Motor neuron (in vitro differentiated cells): ENCODE data around the gene RNU5B-1. TPM values are rescaled to one million over a fixed set of nuclear protein-coding genes. Genes with fewer than 3 reads are reported as not detected.
"Not testable (repeated sequence)": the region's sequence is repeated elsewhere in the genome, so short reads cannot be mapped to it uniquely, and the experiment has no call there.

Experiments used
- ATAC-seq, 8 experiments: fragments of 200-7000 bp; cut with Tn5 transposase; replicated peaks in 6 of 8; 2 replicates each; pipeline ENCODE4 v1.8.0; 2021; ENCODE audit warnings: mild to moderate bottlenecking in 8 of 8, moderate library complexity in 8 of 8
- H3K27ac ChIP-seq, 2 donors: fragments of 250-450 bp; sonication (Bioruptor Pico); 2 replicates each; pipeline ENCODE4 v1.9.0; 2021; ENCODE audit warnings: antibody characterized with exemption in 2 of 2, mild to moderate bottlenecking in 2 of 2, moderate library complexity in 1 of 2
- H3K4me1 ChIP-seq, 2 donors: fragments of 250-450 bp; sonication (Bioruptor Pico); replicated peaks in 1 of 2; 2 replicates each; pipeline ENCODE4 v1.6.1; 2021; ENCODE audit warnings: antibody characterized with exemption in 2 of 2, mild to moderate bottlenecking in 2 of 2, moderate library complexity in 1 of 2
- H3K4me3 ChIP-seq, 5 donors: fragments of 250-450 bp; sonication (Bioruptor Pico); 2 replicates each; pipeline ENCODE4 v1.9.0; 2021; ENCODE audit warnings: antibody characterized with exemption in 5 of 5, mild to moderate bottlenecking in 5 of 5, moderate library complexity in 4 of 5
- WGBS, 10 experiments: fragments of 450-650 bp; shearing (Covaris generic); methylation state at CpG; one replicate each; pipeline ENCODE4 v1.0.0; 2022; 5-methylcytosine and 5-hydroxymethylcytosine counted together
- in situ Hi-C, 9 experiments: fragments of 400-800 bp; cut with MboI; loops; one replicate each; pipeline ENCODE4 v1.15.0; 2021; ENCODE audit warnings: low sequenced_read_pairs in 9 of 9, low pct_unique_long_range_greater_than_20kb in 2 of 9; ENCODE audit not compliant: unreplicated experiment in 9 of 9
- total RNA-seq, 8 experiments: library from RNA; unstranded; fragments of 300-600 nt; gene quantifications; 2 replicates each; pipeline versions ENCODE4 v1.2.3 to v1.2.4, GENCODE V29; 2022

RNU5B-1 gene
- total RNA-seq, 8 experiments from 2014 or later = under 0.01 TPM

DNA sequence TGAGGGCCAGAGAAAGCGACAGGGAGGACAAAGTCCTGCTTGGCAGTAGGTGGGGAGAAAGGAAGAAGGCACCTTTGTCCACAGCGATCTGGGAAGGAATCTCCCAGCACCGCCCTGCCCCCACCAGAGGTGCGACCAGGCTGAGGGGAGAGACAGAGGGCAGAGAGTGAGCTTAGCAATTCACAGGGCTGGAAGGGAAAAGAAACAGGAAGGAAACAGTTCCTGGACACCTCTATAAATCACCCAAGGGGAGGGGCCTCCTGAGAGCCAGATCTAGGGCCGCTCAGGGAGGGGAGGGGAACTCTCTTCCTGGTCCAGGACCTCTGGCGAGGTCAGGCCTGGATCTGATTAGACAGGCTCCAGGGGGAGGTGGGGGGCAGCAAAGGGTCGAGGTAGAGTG is 35.4 kb downstream of the RNU5B-1 start:
- in situ Hi-C loops = no loop called here
- peak overlapping the region; percentile 44 to 92 for H3K27ac ChIP-seq
- no peak overlapping the region for H3K4me3 ChIP-seq
- peak in 5 of 8 experiments; percentile 25 to 35 (median 26) for ATAC-seq
- H3K4me1 ChIP-seq = peaks cover 80 to 84% of the 10 kb centered on the region in 2 donors
- WGBS, 10 experiments = 22 to 80% (median 62%) methylated on average over 1 to 3 of the region's 7 CpGs; no CpG with 5 or more reads in 7 of the 10 experiments

DNA sequence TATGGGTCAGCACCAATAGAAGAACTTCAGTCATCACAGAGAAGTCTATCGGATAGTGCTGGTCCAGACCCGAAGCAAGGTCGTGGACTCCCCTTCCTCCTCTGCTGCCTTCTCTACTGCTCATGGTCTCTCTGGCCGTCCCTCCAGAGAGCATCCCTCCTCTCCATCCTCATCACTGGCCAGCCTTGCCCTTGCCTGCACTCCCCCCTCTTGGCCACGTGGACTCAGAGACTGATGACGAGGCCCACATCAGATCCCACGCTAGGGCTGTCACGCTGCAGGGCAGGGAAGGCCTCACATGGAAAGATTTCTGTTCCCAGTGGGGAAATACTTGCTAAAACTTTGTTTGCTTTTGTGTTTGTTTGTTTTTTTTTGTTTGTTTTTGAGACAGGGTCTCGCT is 38.0 kb downstream of the RNU5B-1 start:
- 80 to 100% (median 88%) methylated on average over 1 to 7 of the region's 9 CpGs; no CpG with 5 or more reads in 3 of the 10 experiments for WGBS, 10 experiments
- Histone ChIP-seq H3K27ac (no peak overlapping the region), H3K4me3 (no peak overlapping the region), H3K4me1 (peaks cover 66% of the 10 kb centered on the region in 2 donors)
- in situ Hi-C loops = no loop called here
- ATAC-seq = no peak

DNA sequence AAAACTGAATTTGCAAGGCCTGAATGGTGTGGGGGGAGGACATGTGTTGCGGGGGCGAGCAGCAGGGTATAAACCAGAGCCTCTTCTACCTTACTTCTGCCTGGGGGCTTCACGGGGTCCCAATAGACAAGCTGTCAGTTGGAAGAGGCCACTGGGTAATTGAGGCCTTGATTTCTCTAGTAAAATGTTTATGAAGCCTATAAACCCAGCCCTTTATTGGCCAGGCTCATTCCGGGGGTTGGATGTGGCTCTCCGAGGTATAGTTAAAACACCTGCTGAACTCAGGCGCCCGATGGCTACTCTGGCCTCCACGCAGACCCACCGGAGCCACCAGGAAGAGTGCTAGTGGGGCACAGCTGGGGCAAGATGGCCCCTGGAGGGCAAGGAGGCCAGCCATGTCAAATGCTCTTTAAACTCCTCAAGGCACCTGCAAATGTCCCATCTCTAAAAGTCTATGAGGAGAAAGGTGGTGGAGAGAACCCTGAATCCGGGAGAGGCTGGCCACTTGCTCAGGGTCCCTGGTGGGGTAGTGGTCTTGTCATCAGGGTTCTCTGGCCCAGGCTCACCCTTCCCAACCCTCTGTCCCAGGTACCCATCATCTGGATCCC is 39.0 kb downstream of the RNU5B-1 start:
- in situ Hi-C loops = no loop called here
- ATAC-seq = no peak
- 0 to 95% (median 84%) methylated on average over 1 to 8 of the region's 10 CpGs; no CpG with 5 or more reads in 3 of the 10 experiments for WGBS, 10 experiments

DNA sequence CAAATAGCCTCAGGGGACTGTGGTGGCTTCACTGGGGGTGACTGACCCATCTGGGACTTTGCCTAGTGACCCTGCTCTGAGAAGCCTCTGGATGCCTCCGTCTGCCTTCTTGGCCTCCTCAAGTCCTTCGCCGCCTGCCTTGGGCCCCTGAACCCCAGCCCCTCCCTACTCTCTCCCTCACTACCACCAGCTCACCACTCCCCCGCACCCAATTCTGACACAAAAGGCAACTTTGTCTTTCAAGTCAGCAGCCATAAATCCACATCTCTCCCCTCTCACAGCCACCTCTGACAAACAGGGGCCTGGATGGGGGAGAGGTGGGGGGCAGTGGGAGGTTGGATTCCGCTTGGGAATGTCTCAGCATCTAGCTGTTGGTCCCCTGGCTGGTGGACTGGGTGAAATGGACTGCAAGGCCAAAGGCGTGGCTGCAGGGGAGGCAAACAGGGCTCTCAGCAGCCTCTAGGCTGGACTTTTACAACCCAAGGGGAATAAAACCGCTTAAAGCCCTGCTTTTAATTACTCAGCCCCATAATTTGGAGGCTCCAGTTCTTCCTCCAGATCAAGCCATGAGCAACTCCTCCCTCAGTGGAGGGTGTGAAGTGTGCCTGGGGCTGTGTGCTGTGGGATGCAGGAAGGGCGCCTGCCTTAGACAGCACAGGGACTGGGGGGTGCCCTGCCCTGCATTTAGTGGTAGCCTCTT is 39.9 kb downstream of the RNU5B-1 start:
- in situ Hi-C loops = no loop called here
- ATAC-seq = peak; percentile 31 to 83 (median 42)
- 20% methylated on average over 1 of the region's 8 CpGs; no CpG with 5 or more reads in 9 of the 10 experiments for WGBS, 10 experiments
- Histone ChIP-seq H3K27ac (peak overlapping the region; percentile 7 to 17), H3K4me3 (no peak overlapping the region), H3K4me1 (peaks cover 47 to 53% of the 10 kb centered on the region in 2 donors)

More for the DNA sequence above, 39.0 kb downstream of the RNU5B-1 start:
- H3K4me1 ChIP-seq = peaks cover 56 to 62% of the 10 kb centered on the region in 2 donors
- H3K4me3 ChIP-seq = no peak overlapping the region
- H3K27ac ChIP-seq = peak overlapping the region in 1 of 2 donors; percentile 7

DNA sequence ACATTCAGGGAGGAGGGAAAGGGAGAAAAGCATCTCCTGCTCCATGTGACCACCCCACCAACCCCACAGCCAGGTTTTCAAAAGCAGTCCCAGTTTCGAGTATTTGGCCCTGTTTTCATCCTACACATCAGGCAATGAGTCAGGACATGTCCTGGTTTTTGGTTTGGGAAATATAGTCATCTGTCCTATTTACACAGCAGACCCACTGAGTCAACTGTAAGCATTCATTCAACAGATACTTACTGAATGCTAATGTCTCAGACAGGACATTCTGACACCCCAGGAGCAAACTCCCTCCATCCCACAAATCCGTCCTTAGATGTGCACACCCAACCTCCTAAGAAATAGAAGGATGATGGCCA is 40.4 kb downstream of the RNU5B-1 start:
- peak in 1 of 8 experiments; percentile 19 for ATAC-seq
- in situ Hi-C loops = no loop called here

DNA sequence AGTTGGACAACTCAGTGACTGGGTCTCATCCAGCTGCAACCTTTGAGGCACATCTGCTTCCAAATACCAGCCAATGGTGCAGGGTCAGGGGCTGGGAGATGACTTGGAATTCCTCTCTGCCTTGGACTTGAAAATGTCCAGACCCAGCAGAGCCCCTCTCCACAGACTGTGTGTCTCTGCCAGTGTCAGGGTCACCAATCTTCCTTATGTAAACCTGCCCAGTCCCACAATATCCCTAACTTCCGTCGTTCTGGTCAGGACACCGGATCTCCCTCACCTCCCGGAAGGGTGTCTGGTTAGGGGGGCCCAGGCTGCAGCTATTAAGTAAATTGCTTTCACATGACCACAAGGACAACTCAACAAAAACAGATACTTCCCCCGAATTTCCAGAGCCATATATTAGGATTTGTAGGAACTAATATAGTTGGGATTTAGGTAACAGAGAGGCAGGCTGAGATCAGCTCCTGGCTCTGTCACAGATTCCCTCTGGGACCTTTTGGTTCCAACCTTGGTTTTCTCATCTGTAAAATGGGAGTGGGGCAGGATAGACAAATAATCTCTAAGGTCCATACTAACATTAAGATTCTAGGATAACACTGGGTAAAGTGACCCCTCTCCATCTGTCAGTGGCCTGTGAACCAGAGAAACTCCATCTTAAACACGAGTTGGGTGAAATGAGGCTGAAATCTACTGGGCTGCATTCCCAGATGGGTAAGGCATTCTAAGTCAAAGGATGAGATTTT is 42.5 kb downstream of the RNU5B-1 start:
- Histone ChIP-seq H3K4me1 (peaks cover 31 to 38% of the 10 kb centered on the region in 2 donors), H3K4me3 (no peak overlapping the region), H3K27ac (no peak overlapping the region)
- ATAC-seq = no peak
- in situ Hi-C loops = no loop called here
- 47 to 100% (median 87%) methylated on average over 1 to 5 of the region's 6 CpGs; no CpG with 5 or more reads in 4 of the 10 experiments for WGBS, 10 experiments

More for the DNA sequence above, 40.4 kb downstream of the RNU5B-1 start:
- H3K4me3 ChIP-seq = no peak overlapping the region
- H3K4me1 ChIP-seq = peaks cover 42 to 48% of the 10 kb centered on the region in 2 donors
- WGBS, 10 experiments = 20 to 83% (median 80%) methylated on average over 1 of the region's 2 CpGs; no CpG with 5 or more reads in 7 of the 10 experiments
- peak overlapping the region; percentile 7 to 17 for H3K27ac ChIP-seq

DNA sequence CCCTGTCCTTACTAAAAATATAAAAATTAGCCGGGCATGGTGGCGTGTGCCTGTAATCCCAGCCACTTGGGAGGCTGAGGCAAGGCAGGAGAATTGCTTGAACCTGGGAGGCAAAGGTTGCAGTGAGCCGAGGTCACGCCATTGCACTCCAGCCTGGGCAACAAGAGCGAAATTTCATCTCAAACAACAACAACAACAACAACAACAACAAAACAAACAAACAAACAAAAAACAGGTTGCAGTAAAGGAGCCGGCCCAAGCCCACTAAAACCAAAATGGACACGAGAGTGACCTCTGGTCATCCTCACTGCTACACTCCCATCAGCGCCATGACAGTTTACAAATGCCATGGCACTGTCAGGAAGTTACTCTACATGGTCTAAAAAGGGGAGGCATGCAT is 43.3 kb downstream of the RNU5B-1 start:
- peaks cover 31 to 35% of the 10 kb centered on the region in 2 donors for H3K4me1 ChIP-seq
- in situ Hi-C loops, ATAC-seq, H3K27ac ChIP-seq, H3K4me3 ChIP-seq: not testable (repeated sequence)
- 68 to 100% (median 93%) methylated on average over 1 to 8 of the region's 8 CpGs; no CpG with 5 or more reads in 4 of the 10 experiments for WGBS, 10 experiments

DNA sequence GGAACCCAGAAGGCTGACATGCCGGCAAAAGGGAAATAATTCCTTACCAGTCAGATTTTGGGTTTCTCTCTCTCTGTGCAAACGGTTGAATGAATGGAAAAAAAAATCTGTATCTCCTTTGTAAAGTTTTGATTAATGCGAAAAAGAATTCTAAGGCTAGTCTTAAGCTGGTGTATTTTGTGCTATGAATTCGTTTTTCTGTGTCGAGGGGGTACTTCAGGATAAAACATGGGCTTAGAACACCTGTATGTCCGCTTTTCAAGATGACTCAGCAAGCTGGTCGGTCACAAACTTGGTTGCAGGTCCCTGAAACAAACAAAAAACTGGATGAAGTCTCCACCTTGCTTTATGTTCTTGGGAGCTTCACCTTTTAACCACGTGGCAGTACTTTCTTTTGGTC is 44.9 kb downstream of the RNU5B-1 start:
- Histone ChIP-seq H3K27ac (no peak overlapping the region), H3K4me1 (peaks cover 21 to 24% of the 10 kb centered on the region in 2 donors), H3K4me3 (no peak overlapping the region)
- 36 to 100% (median 81%) methylated on average over 1 to 8 of the region's 8 CpGs for WGBS, 10 experiments
- ATAC-seq = no peak
- in situ Hi-C loops = no loop called here

DNA sequence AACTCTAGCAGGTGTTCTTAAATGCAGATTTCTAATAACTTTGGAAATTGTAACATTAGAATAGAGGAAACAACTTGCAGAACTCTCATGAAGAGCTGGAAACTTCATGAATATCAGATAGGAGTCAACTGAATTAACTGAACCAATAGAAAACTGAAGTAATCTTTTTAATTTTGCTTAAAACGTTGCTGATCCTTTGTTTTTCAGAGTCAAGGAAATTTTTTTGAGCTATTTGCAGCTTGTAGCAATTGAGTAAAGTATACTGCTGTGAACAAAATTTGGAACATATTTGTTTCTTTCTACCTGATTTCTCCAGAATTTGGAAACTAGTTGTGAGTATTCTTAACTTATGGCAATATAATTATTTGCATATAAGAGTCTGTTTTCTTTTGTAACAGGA is 47.5 kb downstream of the RNU5B-1 start:
- ATAC-seq, in situ Hi-C loops, H3K27ac ChIP-seq, H3K4me3 ChIP-seq: not testable (repeated sequence)
- H3K4me1 ChIP-seq = peaks cover 18 to 35% of the 10 kb centered on the region in 2 donors
- 0 to 92% (median 48%) methylated on average over 1 of the region's 1 CpG; no CpG with 5 or more reads in 4 of the 10 experiments for WGBS, 10 experiments

Other genes starting within 250 kb of the RNU5B-1 start
- gene RASL12, start 236.7 kb upstream of the RNU5B-1 start, total RNA-seq = under 1 TPM in 5 of 8 experiments, not detected in 3; 0.05 to 0.73 (median 0.15) TPM
- under 1 TPM in 5 of 8 experiments, not detected in 3; 0.10 to 0.28 (median 0.18) TPM for gene KBTBD13, start 227.9 kb upstream of the RNU5B-1 start, total RNA-seq
- gene UBAP1L, start 189.5 kb upstream of the RNU5B-1 start, total RNA-seq = 1 to 10 TPM; 1.5 to 5.6 (median 3.9) TPM
- 10 to 100 TPM; 13.4 to 20.9 (median 17.5) TPM for gene PDCD7, start 170.9 kb upstream of the RNU5B-1 start, total RNA-seq
- 10 to 100 TPM; 25.5 to 76.3 (median 31.0) TPM for gene CLPX, start 119.3 kb upstream of the RNU5B-1 start, total RNA-seq
- 10 to 100 TPM in 1 of 8 experiments, 1 to 10 TPM in 1, under 1 TPM in 6; 0.16 to 15.0 (median 0.39) TPM for gene CILP, start 93.2 kb upstream of the RNU5B-1 start, total RNA-seq
- 10 to 100 TPM in 3 of 8 experiments, 1 to 10 TPM in 5; 2.7 to 15.3 (median 6.7) TPM for gene PARP16, start 17.8 kb upstream of the RNU5B-1 start, total RNA-seq
- gene RNU5A-1, start 8.6 kb upstream of the RNU5B-1 start, total RNA-seq = under 1 TPM; under 0.01 TPM
- gene IGDCC3, start 73.3 kb downstream of the RNU5B-1 start, total RNA-seq = 100 to 1,000 TPM in 1 of 8 experiments, 10 to 100 TPM in 3, 1 to 10 TPM in 2, under 1 TPM in 2; 0.15 to 189 (median 10.9) TPM
- gene IGDCC4, start 118.3 kb downstream of the RNU5B-1 start, total RNA-seq = 10 to 100 TPM in 2 of 8 experiments, 1 to 10 TPM in 6; 1.9 to 21.0 (median 6.7) TPM
- gene DPP8, start 213.0 kb downstream of the RNU5B-1 start, total RNA-seq = 10 to 100 TPM; 18.4 to 42.8 (median 24.7) TPM
- gene HACD3, start 225.8 kb downstream of the RNU5B-1 start, total RNA-seq = 100 to 1,000 TPM in 2 of 8 experiments, 10 to 100 TPM in 6; 66.5 to 160 (median 82.2) TPM